ENCODE data around the gene RAP1GAP2. TPM values are rescaled to one million over a fixed set of nuclear protein-coding genes. Genes with fewer than 3 reads are reported as not detected.
A peak's percentile ranks its signal among the peaks of the same experiment; 100 is the strongest.

The RAP1GAP2 gene
- total RNA-seq, 1 donor from 2014 or later = 8.6 TPM

GRCh38 chr17:2786176-2786881 lies 9.9 kb upstream of the RAP1GAP2 start:
- no peaks in the 10 kb centered on the region for H3K9me3 ChIP-seq (ENCODE audit: insufficient read depth, low read depth, low read length)
- peak overlapping the region; percentile 37 for H3K4me2 ChIP-seq (ENCODE audit: low read length)
- no peaks in the 10 kb centered on the region for H3K79me2 ChIP-seq (ENCODE audit: insufficient read depth, low read length)
- H3K36me3 ChIP-seq (ENCODE audit: insufficient read depth, low read length) = no peaks in the 10 kb centered on the region
- no peak overlapping the region for H3K9ac ChIP-seq (ENCODE audit: low read length)
- no peaks in the 10 kb centered on the region for H3K9me3 Mint-ChIP-seq (ENCODE audit: unreplicated experiment)
- H3K27me3 Mint-ChIP-seq (ENCODE audit: low read depth, unreplicated experiment) = peaks cover under 1% of the 10 kb centered on the region
- no peaks in the 10 kb centered on the region for H3K36me3 Mint-ChIP-seq (ENCODE audit: low read depth, unreplicated experiment)
- DNase-seq (ENCODE audit: low read depth) (peak; percentile 47), FAIRE-seq (no peak)
- no peak overlapping the region for H3K27ac Mint-ChIP-seq (ENCODE audit: unreplicated experiment)
- TF ChIP-seq, protein P1, sequence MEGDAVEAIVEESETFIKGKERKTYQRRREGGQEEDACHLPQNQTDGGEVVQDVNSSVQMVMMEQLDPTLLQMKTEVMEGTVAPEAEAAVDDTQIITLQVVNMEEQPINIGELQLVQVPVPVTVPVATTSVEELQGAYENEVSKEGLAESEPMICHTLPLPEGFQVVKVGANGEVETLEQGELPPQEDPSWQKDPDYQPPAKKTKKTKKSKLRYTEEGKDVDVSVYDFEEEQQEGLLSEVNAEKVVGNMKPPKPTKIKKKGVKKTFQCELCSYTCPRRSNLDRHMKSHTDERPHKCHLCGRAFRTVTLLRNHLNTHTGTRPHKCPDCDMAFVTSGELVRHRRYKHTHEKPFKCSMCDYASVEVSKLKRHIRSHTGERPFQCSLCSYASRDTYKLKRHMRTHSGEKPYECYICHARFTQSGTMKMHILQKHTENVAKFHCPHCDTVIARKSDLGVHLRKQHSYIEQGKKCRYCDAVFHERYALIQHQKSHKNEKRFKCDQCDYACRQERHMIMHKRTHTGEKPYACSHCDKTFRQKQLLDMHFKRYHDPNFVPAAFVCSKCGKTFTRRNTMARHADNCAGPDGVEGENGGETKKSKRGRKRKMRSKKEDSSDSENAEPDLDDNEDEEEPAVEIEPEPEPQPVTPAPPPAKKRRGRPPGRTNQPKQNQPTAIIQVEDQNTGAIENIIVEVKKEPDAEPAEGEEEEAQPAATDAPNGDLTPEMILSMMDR (IDR thresholded peaks at IDR 0.05; ENCODE audit: insufficient read depth, low read depth, low read length) = peak; percentile 75
- no peak for TF ChIP-seq EZH2 (IDR thresholded peaks at IDR 0.05; ENCODE audit: insufficient read depth, low read length)
- H3K4me1 ChIP-seq (ENCODE audit: insufficient read depth, low read length) = peaks cover 4% of the 10 kb centered on the region
- H4K20me1 ChIP-seq (ENCODE audit: insufficient read depth, low read length) = no peaks in the 10 kb centered on the region
- H3K27ac ChIP-seq (ENCODE audit: low read depth, low read length) = no peak overlapping the region
- no peak overlapping the region for H3K4me3 ChIP-seq (ENCODE audit: insufficient read depth, low read depth, low read length)
- H3K4me3 Mint-ChIP-seq (ENCODE audit: unreplicated experiment) = no peak overlapping the region
- peaks cover 2% of the 10 kb centered on the region for H3K27me3 ChIP-seq (ENCODE audit: insufficient read depth, low read length)
- H3K4me1 Mint-ChIP-seq (ENCODE audit: low read depth, unreplicated experiment) = peaks cover 12% of the 10 kb centered on the region
- peak overlapping the region; percentile 45 for H2AFZ ChIP-seq (ENCODE audit: low read depth, low read length)

- no peaks in the 10 kb centered on the region for H3K36me3 Mint-ChIP-seq (ENCODE audit: low read depth, unreplicated experiment)
- Histone ChIP-seq H3K4me1 (ENCODE audit: insufficient read depth, low read length) (no peaks in the 10 kb centered on the region), H3K27ac (ENCODE audit: low read depth, low read length) (no peak overlapping the region), H3K79me2 (ENCODE audit: insufficient read depth, low read length) (no peaks in the 10 kb centered on the region), H3K27me3 (ENCODE audit: insufficient read depth, low read length) (peaks cover 5% of the 10 kb centered on the region), H4K20me1 (ENCODE audit: insufficient read depth, low read length) (no peaks in the 10 kb centered on the region), H3K4me2 (ENCODE audit: low read length) (no peak overlapping the region), H2AFZ (ENCODE audit: low read depth, low read length) (no peak overlapping the region), H3K4me3 (ENCODE audit: insufficient read depth, low read depth, low read length) (no peak overlapping the region), H3K36me3 (ENCODE audit: insufficient read depth, low read length) (no peaks in the 10 kb centered on the region), H3K9ac (ENCODE audit: low read length) (no peak overlapping the region), H3K9me3 (ENCODE audit: insufficient read depth, low read depth, low read length) (no peaks in the 10 kb centered on the region)
- peaks cover 3% of the 10 kb centered on the region for H3K4me1 Mint-ChIP-seq (ENCODE audit: low read depth, unreplicated experiment)
- no peak for FAIRE-seq
- no peak overlapping the region for H3K4me3 Mint-ChIP-seq (ENCODE audit: unreplicated experiment)
- no peak for DNase-seq (ENCODE audit: low read depth)
- H3K9me3 Mint-ChIP-seq (ENCODE audit: unreplicated experiment) = no peaks in the 10 kb centered on the region
- H3K27ac Mint-ChIP-seq (ENCODE audit: unreplicated experiment) = no peak overlapping the region
- peaks cover 3% of the 10 kb centered on the region for H3K27me3 Mint-ChIP-seq (ENCODE audit: low read depth, unreplicated experiment)
- TF ChIP-seq, protein P1 (IDR thresholded peaks at IDR 0.05; ENCODE audit: insufficient read depth, low read depth, low read length) = no peak
- TF ChIP-seq EZH2 (IDR thresholded peaks at IDR 0.05; ENCODE audit: insufficient read depth, low read length) = no peak
Measured at GRCh38 chr17:2789700-2790099, 6.5 kb upstream of the RAP1GAP2 start.
